HCT116 (cell line): ENCODE measurements around the gene CREG1.

Experiments
- CEBPB ChIP-seq: IDR thresholded peaks from 2 replicates; pipeline ENCODE4 v1.6.1; 2012; ENCODE audit warnings: low read depth
- CTCF ChIP-seq, 3 experiments: fragments of 200-600 bp in 1 of 3; sonication (generic) in 1 of 3; IDR thresholded peaks in 2 of 3; conservative IDR thresholded peaks in 1 of 3; 2 replicates each; pipeline ENCODE4 v1.5.1; 2012 to 2017; ENCODE audit warnings: low read depth in 2 of 3, low read length in 2 of 3, antibody characterized with exemption in 1 of 3, borderline replicate concordance in 1 of 3, control low read depth in 1 of 3, mild to moderate bottlenecking in 1 of 3, mixed read lengths in 1 of 3, mixed run types in 1 of 3, moderate library complexity in 1 of 3; ENCODE audit not compliant: insufficient read depth in 1 of 3
- EZH2 ChIP-seq: fragments of 200-600 bp; sonication (generic); IDR thresholded peaks from 2 replicates; pipeline ENCODE4 v1.6.1; 2017; ENCODE audit warnings: antibody characterized with exemption, mixed run types
- RAD21 ChIP-seq: IDR thresholded peaks from 2 replicates; pipeline ENCODE4 v1.6.1; 2012; ENCODE audit warnings: low read depth, mild to moderate bottlenecking
- SIN3A ChIP-seq: IDR thresholded peaks from 2 replicates; pipeline ENCODE4 v1.6.1; 2012; ENCODE audit warnings: low read depth
- TCF7L2 ChIP-seq: IDR thresholded peaks from 2 replicates; pipeline ENCODE4 v1.7.0; 2011; ENCODE audit warnings: borderline replicate concordance, inconsistent platforms; ENCODE audit not compliant: insufficient read depth, insufficient read length; ENCODE audit errors: extremely low read depth
- ZBTB33 ChIP-seq: IDR thresholded peaks from 2 replicates; pipeline ENCODE4 v1.6.1; 2011; ENCODE audit warnings: mild to moderate bottlenecking, low read length, moderate library complexity; ENCODE audit not compliant: insufficient replicate concordance; ENCODE audit errors: extremely low read depth

DNA sequence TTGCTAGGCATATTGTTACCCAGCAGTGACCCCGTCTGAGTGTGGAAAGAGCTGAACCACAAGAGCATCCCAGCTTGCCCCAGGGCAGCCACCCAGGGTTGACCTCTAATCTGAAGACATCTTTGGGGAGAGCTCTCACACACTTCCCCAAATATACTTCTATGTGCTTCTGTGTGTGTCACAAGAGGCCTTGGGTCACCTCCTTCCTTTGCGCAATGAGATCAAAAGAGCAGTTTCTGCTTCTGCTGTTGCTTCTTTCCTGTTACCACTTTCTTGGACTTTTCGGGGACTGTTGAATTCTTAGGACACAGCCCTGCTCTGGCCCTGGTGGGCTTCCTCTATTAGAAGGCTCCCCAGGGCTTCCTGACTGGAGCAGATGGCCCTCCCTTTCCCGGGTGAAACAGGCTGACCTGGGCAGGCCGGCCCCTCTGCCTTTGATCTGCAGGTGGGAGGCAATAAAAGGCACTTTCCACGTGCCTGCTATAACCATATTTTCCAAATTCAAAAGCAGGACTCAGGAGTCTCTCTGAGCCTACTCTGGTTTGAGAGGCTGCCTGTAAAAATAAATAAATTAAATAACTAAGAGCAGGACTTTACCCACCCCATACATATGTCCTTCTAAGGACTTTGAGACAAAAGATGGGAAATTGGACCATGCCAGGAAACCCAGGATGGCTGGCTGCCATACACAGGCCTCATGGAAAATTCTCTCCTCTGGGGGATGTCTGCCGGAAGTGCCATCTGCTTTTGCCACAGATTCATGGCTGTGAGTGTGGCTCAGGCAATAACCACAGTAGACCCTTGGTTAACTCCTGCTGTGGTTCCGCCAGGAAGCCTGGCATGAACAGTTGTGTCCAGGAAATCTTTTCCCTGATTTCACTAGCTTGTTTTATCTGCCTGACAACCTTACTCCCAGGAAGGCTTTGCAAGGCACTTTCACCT is 48.2 kb upstream of the CREG1 start:
- TF ChIP-seq CTCF (IDR thresholded peaks at IDR 0.05 in 2 of 3, conservative IDR thresholded peaks at IDR 0.05 in 1 of 3; ENCODE audit: borderline replicate concordance in 1 of 3, insufficient read depth in 1 of 3, low read depth in 2 of 3, low read length in 2 of 3) (no peak), TCF7L2 (no peak), EZH2 (no peak), RAD21 (no peak), ZBTB33 (no peak), CEBPB (no peak), SIN3A (no peak)
